ENCODE data around the gene NFKBIL1. TPM values are rescaled to one million over a fixed set of nuclear protein-coding genes. Genes with fewer than 3 reads are reported as not detected.

The NFKBIL1 gene
- total and polyA plus RNA-seq, 4 donors: 9.8 to 29.4 (median 25.6) TPM

GRCh38 chr6:31558631-31559500 is 11.5 kb downstream of the NFKBIL1 start:
- WGBS (ENCODE audit: insufficient coverage): 94% methylated on average over 11 of the region's 14 CpGs
- no peaks in the 10 kb centered on the region for H3K9me3 ChIP-seq (ENCODE audit: control insufficient read depth, insufficient read depth, low read length)
- no peak for DNase-seq (ENCODE audit: low read depth in 4 of 6, low spot score in 6 of 6)
- no peak overlapping the region for H3K4me3 ChIP-seq (ENCODE audit: low read depth, low read length)
- peaks cover 54% of the 10 kb centered on the region for H3K36me3 ChIP-seq (ENCODE audit: control insufficient read depth, insufficient read depth, low read length)
- H3K27ac ChIP-seq (ENCODE audit: low read depth, low read length): no peak overlapping the region
- no peaks in the 10 kb centered on the region for H3K27me3 ChIP-seq (ENCODE audit: control insufficient read depth, insufficient read depth, low read length)
- peaks cover 6% of the 10 kb centered on the region for H3K4me1 ChIP-seq (ENCODE audit: control insufficient read depth, insufficient read depth, low read length)

- Histone ChIP-seq H3K4me1 (ENCODE audit: control insufficient read depth, insufficient read depth, low read length) (peaks cover 6% of the 10 kb centered on the region), H3K27me3 (ENCODE audit: control insufficient read depth, insufficient read depth, low read length) (no peaks in the 10 kb centered on the region), H3K36me3 (ENCODE audit: control insufficient read depth, insufficient read depth, low read length) (peaks cover 50% of the 10 kb centered on the region), H3K4me3 (ENCODE audit: low read depth, low read length) (no peak overlapping the region), H3K9me3 (ENCODE audit: control insufficient read depth, insufficient read depth, low read length) (no peaks in the 10 kb centered on the region), H3K27ac (ENCODE audit: low read depth, low read length) (no peak overlapping the region)
- WGBS (ENCODE audit: insufficient coverage): 77% methylated on average over 2 of the region's 4 CpGs
- no peak for DNase-seq (ENCODE audit: low read depth in 4 of 6, low spot score in 6 of 6)
These were observed 12.2 kb downstream of the NFKBIL1 start for GRCh38 chr6:31559606-31559957.

GRCh38 chr6:31559958-31560696 is 12.7 kb downstream of the NFKBIL1 start:
- peaks cover 50% of the 10 kb centered on the region for H3K36me3 ChIP-seq (ENCODE audit: control insufficient read depth, insufficient read depth, low read length)

GRCh38 chr6:31560697-31561058 is 13.3 kb downstream of the NFKBIL1 start:
- Histone ChIP-seq H3K36me3 (ENCODE audit: control insufficient read depth, insufficient read depth, low read length) (peaks cover 47% of the 10 kb centered on the region), H3K4me1 (ENCODE audit: control insufficient read depth, insufficient read depth, low read length) (peaks cover 6% of the 10 kb centered on the region), H3K27ac (ENCODE audit: low read depth, low read length) (peak overlapping the region; percentile 15), H3K4me3 (ENCODE audit: low read depth, low read length) (no peak overlapping the region), H3K27me3 (ENCODE audit: control insufficient read depth, insufficient read depth, low read length) (no peaks in the 10 kb centered on the region), H3K9me3 (ENCODE audit: control insufficient read depth, insufficient read depth, low read length) (no peaks in the 10 kb centered on the region)
- no peak for DNase-seq (ENCODE audit: low read depth in 4 of 6, low spot score in 6 of 6)

More at GRCh38 chr6:31559958-31560696, 12.7 kb downstream of the NFKBIL1 start:
- 90% methylated on average over 7 of the region's 7 CpGs for WGBS (ENCODE audit: insufficient coverage)
- peaks cover 6% of the 10 kb centered on the region for H3K4me1 ChIP-seq (ENCODE audit: control insufficient read depth, insufficient read depth, low read length)
- H3K27me3 ChIP-seq (ENCODE audit: control insufficient read depth, insufficient read depth, low read length): no peaks in the 10 kb centered on the region
- DNase-seq (ENCODE audit: low read depth in 4 of 6, low spot score in 6 of 6): no peak
- H3K27ac ChIP-seq (ENCODE audit: low read depth, low read length): peak overlapping the region; percentile 15
- H3K9me3 ChIP-seq (ENCODE audit: control insufficient read depth, insufficient read depth, low read length): no peaks in the 10 kb centered on the region
- H3K4me3 ChIP-seq (ENCODE audit: low read depth, low read length): no peak overlapping the region

- no peaks in the 10 kb centered on the region for H3K27me3 ChIP-seq (ENCODE audit: control insufficient read depth, insufficient read depth, low read length)
- H3K9me3 ChIP-seq (ENCODE audit: control insufficient read depth, insufficient read depth, low read length): no peaks in the 10 kb centered on the region
- 32% methylated on average over 6 of the region's 9 CpGs for WGBS (ENCODE audit: insufficient coverage)
- no peak for DNase-seq (ENCODE audit: low read depth in 4 of 6, low spot score in 6 of 6)
- H3K36me3 ChIP-seq (ENCODE audit: control insufficient read depth, insufficient read depth, low read length): no peaks in the 10 kb centered on the region
- H3K4me1 ChIP-seq (ENCODE audit: control insufficient read depth, insufficient read depth, low read length): no peaks in the 10 kb centered on the region
- no peak overlapping the region for H3K4me3 ChIP-seq (ENCODE audit: low read depth, low read length)
- no peak overlapping the region for H3K27ac ChIP-seq (ENCODE audit: low read depth, low read length)
These were observed 20.3 kb downstream of the NFKBIL1 start for GRCh38 chr6:31567531-31568370.

- WGBS (ENCODE audit: insufficient coverage): 94% methylated on average over 3 of the region's 3 CpGs
- no peaks in the 10 kb centered on the region for H3K4me1 ChIP-seq (ENCODE audit: control insufficient read depth, insufficient read depth, low read length)
- no peak overlapping the region for H3K4me3 ChIP-seq (ENCODE audit: low read depth, low read length)
- no peaks in the 10 kb centered on the region for H3K36me3 ChIP-seq (ENCODE audit: control insufficient read depth, insufficient read depth, low read length)
- no peaks in the 10 kb centered on the region for H3K9me3 ChIP-seq (ENCODE audit: control insufficient read depth, insufficient read depth, low read length)
- H3K27ac ChIP-seq (ENCODE audit: low read depth, low read length): no peak overlapping the region
- no peak for DNase-seq (ENCODE audit: low read depth in 4 of 6, low spot score in 6 of 6)
- no peaks in the 10 kb centered on the region for H3K27me3 ChIP-seq (ENCODE audit: control insufficient read depth, insufficient read depth, low read length)
These were observed 21.1 kb downstream of the NFKBIL1 start for GRCh38 chr6:31568537-31568961.

GRCh38 chr6:31569861-31570536 is 22.6 kb downstream of the NFKBIL1 start:
- DNase-seq (ENCODE audit: low read depth in 4 of 6, low spot score in 6 of 6): no peak
- H3K9me3 ChIP-seq (ENCODE audit: control insufficient read depth, insufficient read depth, low read length): no peaks in the 10 kb centered on the region
- no peak overlapping the region for H3K4me3 ChIP-seq (ENCODE audit: low read depth, low read length)
- no peaks in the 10 kb centered on the region for H3K36me3 ChIP-seq (ENCODE audit: control insufficient read depth, insufficient read depth, low read length)
- no CpG with 5 or more reads among the region's 1 CpG for WGBS (ENCODE audit: insufficient coverage)
- H3K4me1 ChIP-seq (ENCODE audit: control insufficient read depth, insufficient read depth, low read length): no peaks in the 10 kb centered on the region
- H3K27me3 ChIP-seq (ENCODE audit: control insufficient read depth, insufficient read depth, low read length): no peaks in the 10 kb centered on the region
- no peak overlapping the region for H3K27ac ChIP-seq (ENCODE audit: low read depth, low read length)

- Histone ChIP-seq H3K27ac (ENCODE audit: low read depth, low read length) (no peak within 1 kb of the TSS), H3K27me3 (ENCODE audit: control insufficient read depth, insufficient read depth, low read length) (no peaks in the 10 kb centered on the region), H3K4me3 (ENCODE audit: low read depth, low read length) (no peak within 1 kb of the TSS), H3K4me1 (ENCODE audit: control insufficient read depth, insufficient read depth, low read length) (no peaks in the 10 kb centered on the region), H3K9me3 (ENCODE audit: control insufficient read depth, insufficient read depth, low read length) (no peaks in the 10 kb centered on the region), H3K36me3 (ENCODE audit: control insufficient read depth, insufficient read depth, low read length) (no peaks in the 10 kb centered on the region)
- DNase-seq (ENCODE audit: low read depth in 4 of 6, low spot score in 6 of 6): no peak
- 80% methylated on average over 26 of the region's 27 CpGs for WGBS (ENCODE audit: insufficient coverage)
These were observed 24.9 kb downstream of the NFKBIL1 start, which contains the start of gene LTA for GRCh38 chr6:31572041-31572911. TSS of gene LTA (plus strand) at chr6:31572289. CDS start at chr6:31572743, 454 bp downstream.

Data from spinal cord (tissue), 10 donors.